Liver (tissue), 9 donors: ENCODE results near the gene SLC24A3. TPM values are rescaled to one million over a fixed set of nuclear protein-coding genes. Genes with fewer than 3 reads are reported as not detected.

Experiments
- DNase-seq: peaks from one replicate; pipeline ENCODE4 v3.0.0-alpha.2; 2017; ENCODE audit warnings: low spot score
- H3K27ac ChIP-seq, 2 donors: one replicate each; pipeline ENCODE4 v1.7.0; 2013; ENCODE audit warnings: inconsistent platforms in 2 of 2, low read length in 2 of 2, control low read depth in 1 of 2, low read depth in 1 of 2, mild to moderate bottlenecking in 1 of 2
- H3K27me3 ChIP-seq, 4 donors: one replicate each; pipeline versions ENCODE4 v1.6.1 to v1.7.0; 2013; ENCODE audit warnings: low read length in 3 of 4, inconsistent platforms in 1 of 4, mild to moderate bottlenecking in 1 of 4, moderate library complexity in 1 of 4; ENCODE audit not compliant: control insufficient read depth in 4 of 4, insufficient read depth in 4 of 4
- H3K36me3 ChIP-seq, 4 donors: one replicate each; pipeline versions ENCODE4 v1.6.1 to v1.7.0; 2013; ENCODE audit warnings: low read length in 3 of 4, mild to moderate bottlenecking in 3 of 4, low read depth in 1 of 4, moderate library complexity in 1 of 4; ENCODE audit not compliant: control insufficient read depth in 4 of 4, insufficient read depth in 3 of 4
- H3K4me1 ChIP-seq, 4 donors: one replicate each; pipeline versions ENCODE4 v1.6.1 to v1.7.0; 2013; ENCODE audit warnings: low read length in 3 of 4, mild to moderate bottlenecking in 3 of 4, moderate library complexity in 1 of 4; ENCODE audit not compliant: control insufficient read depth in 4 of 4, insufficient read depth in 4 of 4
- H3K4me3 ChIP-seq, 3 donors: one replicate each; pipeline versions ENCODE4 v1.6.1 to v1.7.0; 2013; ENCODE audit warnings: low read length in 3 of 3, control low read depth in 1 of 3, low read depth in 1 of 3, mild to moderate bottlenecking in 1 of 3
- H3K9ac ChIP-seq, 2 donors: one replicate each; pipeline ENCODE4 v1.7.0; 2013; ENCODE audit warnings: low read length in 2 of 2, mild to moderate bottlenecking in 2 of 2, moderate library complexity in 2 of 2, control low read depth in 1 of 2, low read depth in 1 of 2
- H3K9me3 ChIP-seq, 4 donors: one replicate each; pipeline versions ENCODE4 v1.6.1 to v1.7.0; 2013; ENCODE audit warnings: low read length in 3 of 4; ENCODE audit not compliant: control insufficient read depth in 4 of 4
- ATF3 ChIP-seq: IDR thresholded peaks from 2 replicates; pipeline ENCODE4 v1.6.1; 2016; ENCODE audit warnings: antibody characterized with exemption
- CTCF ChIP-seq: fragments of 150-350 bp; IDR thresholded peaks from 2 replicates; pipeline ENCODE4 v1.5.1; 2017; ENCODE audit warnings: improper control_type of control experiment, low read depth, low read length; ENCODE audit not compliant: missing input control
- EGR1 ChIP-seq, 2 donors: IDR thresholded peaks; 2 replicates each; pipeline ENCODE4 v1.6.1; 2016 to 2018; ENCODE audit warnings: antibody characterized with exemption in 2 of 2, low read depth in 2 of 2
- FOXA2 ChIP-seq: IDR thresholded peaks from 2 replicates; pipeline ENCODE4 v1.6.1; 2016; ENCODE audit warnings: antibody characterized with exemption
- GABPA ChIP-seq, 2 donors: IDR thresholded peaks in 1 of 2; conservative IDR thresholded peaks in 1 of 2; 2 replicates each; pipeline ENCODE4 v1.6.1; 2016; ENCODE audit warnings: antibody characterized with exemption in 2 of 2, mild to moderate bottlenecking in 1 of 2, moderate library complexity in 1 of 2
- HNF4A ChIP-seq, 2 donors: conservative IDR thresholded peaks; 2 replicates each; pipeline ENCODE4 v1.6.1; 2016; ENCODE audit warnings: antibody characterized with exemption in 2 of 2, mild to moderate bottlenecking in 2 of 2
- HNF4G ChIP-seq: IDR thresholded peaks from 2 replicates; pipeline ENCODE4 v1.6.1; 2016; ENCODE audit warnings: antibody characterized with exemption
- JUND ChIP-seq, 2 donors: IDR thresholded peaks; 2 replicates each; pipeline ENCODE4 v1.6.1; 2016; ENCODE audit warnings: antibody characterized with exemption in 2 of 2
- MAX ChIP-seq: IDR thresholded peaks from 2 replicates; pipeline ENCODE4 v1.6.1; 2016; ENCODE audit warnings: antibody characterized with exemption
- NR2F2 ChIP-seq: IDR thresholded peaks from 2 replicates; pipeline ENCODE4 v1.6.1; 2016; ENCODE audit warnings: antibody characterized with exemption
- RAD21 ChIP-seq, 2 donors: IDR thresholded peaks; 2 replicates each; pipeline ENCODE4 v1.6.1; 2016; ENCODE audit warnings: antibody characterized with exemption in 2 of 2, mild to moderate bottlenecking in 2 of 2
- REST ChIP-seq: IDR thresholded peaks from 2 replicates; pipeline ENCODE4 v1.6.1; 2016; ENCODE audit warnings: antibody characterized with exemption, mild to moderate bottlenecking
- RXRA ChIP-seq, 2 donors: IDR thresholded peaks; 2 replicates each; pipeline ENCODE4 v1.6.1; 2017 to 2018; ENCODE audit warnings: antibody characterized with exemption in 2 of 2, mild to moderate bottlenecking in 1 of 2
- TAF1 ChIP-seq: conservative IDR thresholded peaks from 2 replicates; pipeline ENCODE4 v1.6.1; 2016; ENCODE audit warnings: antibody characterized with exemption, mild to moderate bottlenecking
- YY1 ChIP-seq: IDR thresholded peaks from 2 replicates; pipeline ENCODE4 v1.6.1; 2016; ENCODE audit warnings: antibody characterized with exemption, mild to moderate bottlenecking
- WGBS: extraction: QIAGEN DNeasy Blood & Tissue Kit; methylation state at CpG from one replicate; pipeline ENCODE4 v1.1.7; 2013; 5-methylcytosine and 5-hydroxymethylcytosine counted together
- polyA plus RNA-seq, 2 donors: library from polyadenylated mRNA; stranded (reverse) in 1 of 2; unstranded in 1 of 2; fragments of 200-250 nt in 1 of 2; fragments of >200 nt in 1 of 2; fragmentation: Nextera tagmentation in 1 of 2; extraction: Ambion mirVana in 1 of 2; gene quantifications; one replicate each; pipeline versions ENCODE4 v1.2.1 to v1.2.3, GENCODE V29; 2013 to 2015
- total RNA-seq, 2 donors: library from RNA; depleted of rRNA; stranded (reverse); fragments of >200 nt; gene quantifications; one replicate each; pipeline ENCODE4 v1.2.3, GENCODE V29; 2014
- donor health status: healthy.
- donor health status: healthy.
- donor health status: healthy.
- donor health status: healthy.
- donor health status: healthy.

SLC24A3 gene
- total and polyA plus RNA-seq, 4 donors: 0.28 to 1.8 (median 0.46) TPM

GRCh38 chr20:19642860-19643259 lies 430.4 kb downstream of the SLC24A3 start (continued):
- TF ChIP-seq GABPA (IDR thresholded peaks at IDR 0.05 in 1 of 2, conservative IDR thresholded peaks at IDR 0.05 in 1 of 2): no peak

- H3K4me3 ChIP-seq: no peak overlapping the region
- peaks cover 0 to 4% (median 0%) of the 10 kb centered on the region in 4 donors for H3K27me3 ChIP-seq
- H3K4me1 ChIP-seq: no peaks in the 10 kb centered on the region
- no peak overlapping the region for H3K27ac ChIP-seq
- no peaks in the 10 kb centered on the region for H3K9me3 ChIP-seq
- no peak for TF ChIP-seq RAD21 (IDR thresholded peaks at IDR 0.05)
- TF ChIP-seq EGR1 (IDR thresholded peaks at IDR 0.05; ENCODE audit: low read depth in 2 of 2): no peak
- TF ChIP-seq HNF4A (conservative IDR thresholded peaks at IDR 0.05): no peak
- no peak for TF ChIP-seq GABPA (IDR thresholded peaks at IDR 0.05 in 1 of 2, conservative IDR thresholded peaks at IDR 0.05 in 1 of 2)
- no peak for TF ChIP-seq RXRA (IDR thresholded peaks at IDR 0.05)
- no peak for TF ChIP-seq YY1
- WGBS: 77% methylated on average over 9 of the region's 9 CpGs
- no peak for DNase-seq
- no peaks in the 10 kb centered on the region for H3K36me3 ChIP-seq
- no peak overlapping the region for H3K9ac ChIP-seq
Observed at GRCh38 chr20:19644085-19644484, 431.6 kb downstream of the SLC24A3 start.

- Histone ChIP-seq H3K4me3 (no peak overlapping the region), H3K27me3 (peaks cover 0 to 4% (median 0%) of the 10 kb centered on the region in 4 donors), H3K4me1 (no peaks in the 10 kb centered on the region), H3K9me3 (no peaks in the 10 kb centered on the region), H3K9ac (no peak overlapping the region), H3K27ac (no peak overlapping the region), H3K36me3 (no peaks in the 10 kb centered on the region)
- TF ChIP-seq NR2F2: no peak
- no peak for TF ChIP-seq REST
- TF ChIP-seq HNF4G: no peak
- TF ChIP-seq HNF4A (conservative IDR thresholded peaks at IDR 0.05): no peak
- TF ChIP-seq RXRA (IDR thresholded peaks at IDR 0.05): no peak
- TF ChIP-seq RAD21 (IDR thresholded peaks at IDR 0.05): no peak
- no peak for TF ChIP-seq FOXA2
- no peak for TF ChIP-seq CTCF
- no peak for TF ChIP-seq GABPA (IDR thresholded peaks at IDR 0.05 in 1 of 2, conservative IDR thresholded peaks at IDR 0.05 in 1 of 2)
- no peak for TF ChIP-seq ATF3
- no peak for TF ChIP-seq EGR1 (IDR thresholded peaks at IDR 0.05; ENCODE audit: low read depth in 2 of 2)
- TF ChIP-seq TAF1: no peak
- TF ChIP-seq MAX: no peak
- TF ChIP-seq JUND (IDR thresholded peaks at IDR 0.05): no peak
- DNase-seq: no peak
- 91% methylated on average over 2 of the region's 2 CpGs for WGBS
Observed at GRCh38 chr20:19646963-19647362, 434.5 kb downstream of the SLC24A3 start.
